WI38 (cell line): Measurements from ENCODE around the gene ZNF770.

Experiments
- H3K4me3 ChIP-seq: 2 replicates; pipeline ENCODE4 v1.5.1; 2011; ENCODE audit warnings: low read depth, mild to moderate bottlenecking, control low read depth, low read length
- CTCF ChIP-seq: IDR thresholded peaks from 2 replicates; pipeline ENCODE4 v1.5.1; 2012; ENCODE audit warnings: low read depth, mild to moderate bottlenecking, control low read depth, low read length

Gene ZNF770

DNA sequence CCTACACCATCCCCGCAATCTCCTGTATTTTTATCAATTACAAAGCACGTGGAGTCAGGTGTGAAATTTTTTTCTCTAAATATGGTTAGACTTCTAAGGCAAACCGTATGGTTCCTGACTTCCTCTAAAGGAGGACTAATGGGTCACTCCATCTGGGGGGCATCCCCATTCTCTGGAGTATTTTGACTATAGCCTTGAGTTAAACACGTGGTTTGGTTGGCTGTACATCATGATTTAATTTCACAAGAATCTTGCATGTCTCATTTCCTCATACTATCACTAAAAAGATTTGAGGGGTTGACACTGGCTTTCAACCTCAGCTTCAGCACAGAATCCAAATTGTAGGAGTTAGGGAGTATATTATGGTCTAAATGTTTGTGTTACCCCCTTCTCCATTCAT is 25.3 kb upstream of the ZNF770 start:
- no peak overlapping the region for H3K4me3 ChIP-seq
- TF ChIP-seq CTCF, result no peak

GRCh38 chr15:35007397-35007796 is 19.3 kb upstream of the ZNF770 start:
- TF ChIP-seq CTCF, result no peak

GRCh38 chr15:35005933-35006332 is 17.8 kb upstream of the ZNF770 start:
- H3K4me3 ChIP-seq, result no peak overlapping the region
- TF ChIP-seq CTCF, result no peak

More at GRCh38 chr15:35007397-35007796, 19.3 kb upstream of the ZNF770 start:
- H3K4me3 ChIP-seq, result no peak overlapping the region

DNA sequence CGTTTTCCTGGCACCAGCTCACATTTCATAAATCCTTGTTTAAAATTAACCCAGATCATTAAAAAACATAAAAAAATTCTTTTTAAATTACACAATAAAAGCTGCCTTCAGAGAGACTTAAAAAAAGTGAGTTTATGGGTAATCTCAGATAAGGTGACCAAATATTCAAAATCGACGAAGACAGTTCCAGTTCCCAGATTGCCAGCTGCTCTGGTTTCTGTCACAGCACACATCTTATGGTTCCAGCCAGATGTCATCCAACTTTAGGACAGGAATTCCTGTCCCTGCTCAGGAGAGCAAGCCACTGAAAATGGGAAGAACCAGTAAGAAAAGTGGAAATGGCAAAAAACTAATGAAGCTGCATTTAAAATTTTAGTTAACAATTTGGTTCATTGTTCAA is 15.8 kb upstream of the ZNF770 start:
- H3K4me3 ChIP-seq, result no peak overlapping the region
- TF ChIP-seq CTCF, result no peak

DNA sequence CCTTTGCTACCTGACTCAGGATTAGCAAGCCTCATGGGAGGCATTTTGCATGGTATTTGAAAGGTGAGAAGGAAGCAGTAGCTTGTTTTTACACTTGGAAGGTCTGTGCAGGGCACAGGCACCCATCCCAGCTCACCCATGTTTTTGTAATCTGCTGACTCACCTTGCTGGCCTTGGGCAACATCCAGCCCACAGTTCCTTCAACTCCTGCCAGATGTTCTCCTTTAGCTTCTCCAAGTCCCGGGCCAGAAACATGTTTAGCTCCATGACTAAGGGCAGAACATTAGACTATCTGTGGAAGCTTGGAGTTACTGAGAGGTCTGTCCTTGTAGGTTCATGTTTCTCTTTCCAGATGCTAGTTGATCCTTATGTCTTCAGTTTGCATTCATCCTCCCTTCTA is 12.4 kb upstream of the ZNF770 start:
- TF ChIP-seq CTCF, result no peak
- H3K4me3 ChIP-seq, result no peak overlapping the region

DNA sequence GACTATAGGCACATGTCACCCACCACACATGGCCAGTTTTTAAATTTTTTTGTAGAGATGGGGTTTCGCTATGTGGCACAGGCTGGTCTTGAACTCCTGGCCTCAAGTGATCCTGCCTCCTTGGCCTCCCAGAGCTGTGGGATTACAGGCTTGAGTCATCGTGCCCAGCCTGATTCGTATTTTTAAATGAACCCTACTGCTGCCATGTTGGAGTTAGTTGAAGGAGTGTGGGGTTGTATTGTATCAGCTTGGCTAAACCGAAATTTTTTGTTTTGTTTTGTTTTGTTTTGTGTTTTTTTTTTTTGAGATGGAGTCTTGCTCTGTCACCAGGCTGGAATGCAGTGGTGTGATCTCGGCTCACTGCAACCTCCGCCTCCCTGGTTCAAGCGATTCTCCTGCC is 11.8 kb upstream of the ZNF770 start:
- no peak for TF ChIP-seq CTCF
- no peak overlapping the region for H3K4me3 ChIP-seq

- no peak for TF ChIP-seq CTCF
- H3K4me3 ChIP-seq, result no peak overlapping the region
Observed at GRCh38 chr15:34994925-34995324, 6.8 kb upstream of the ZNF770 start.
